ENCODE results near the gene TTLL11. TPM values are rescaled to one million over a fixed set of nuclear protein-coding genes. Genes with fewer than 3 reads are reported as not detected.

The TTLL11 gene
- total and polyA plus RNA-seq, 2 experiments from 2014 or later: 5.5 to 7.6 TPM

DNA sequence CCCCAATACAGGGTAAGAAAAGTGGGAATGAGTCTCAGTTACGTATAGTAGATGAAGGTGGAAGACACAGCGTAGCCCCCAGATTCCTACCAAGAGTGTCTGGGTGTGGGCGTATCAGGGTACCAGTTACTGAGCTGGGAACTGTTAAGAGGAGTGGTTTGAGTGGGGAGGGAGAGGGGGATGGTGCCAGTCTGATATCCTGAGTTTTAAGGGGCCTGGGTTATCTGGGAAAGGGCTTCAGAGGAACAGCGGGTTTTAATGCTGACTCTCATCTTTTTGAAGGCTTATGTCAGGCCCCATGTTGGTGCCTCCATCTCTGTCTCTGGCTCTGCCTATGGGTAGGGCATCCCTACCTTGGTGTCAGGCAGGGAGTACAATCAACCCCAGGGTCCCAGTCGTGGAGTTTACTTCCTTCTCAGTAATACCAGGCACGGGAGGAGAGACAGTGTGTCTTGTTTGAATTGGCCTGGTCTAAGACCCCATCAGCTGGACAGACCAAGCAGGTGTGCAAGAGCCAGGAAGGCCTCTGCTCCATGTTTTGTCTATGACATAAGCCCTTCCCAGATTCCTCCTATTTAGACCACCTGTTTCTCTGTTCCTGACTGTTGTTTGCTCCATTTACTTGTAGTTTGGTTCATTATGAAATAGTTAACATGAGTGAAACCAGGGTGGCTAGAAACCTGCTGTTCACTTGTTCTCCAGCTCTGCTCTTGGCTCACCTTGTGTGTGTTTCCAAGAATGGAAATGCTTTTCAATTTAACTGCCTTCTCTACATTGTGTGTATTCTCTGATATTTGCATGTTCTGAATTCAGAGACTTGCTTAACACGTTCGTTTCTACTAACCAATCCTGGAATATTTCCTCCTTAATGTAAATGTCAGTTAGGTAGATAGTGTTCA lies 316.1 kb downstream of the TTLL11 start:
- Histone ChIP-seq H3K4me3 (no peak overlapping the region), H3K9me3 (ENCODE audit: low read depth) (no peaks in the 10 kb centered on the region), H3K36me3 (replicated peaks; ENCODE audit: insufficient read depth, low read depth) (no peaks in the 10 kb centered on the region), H2AFZ (no peak overlapping the region), H4K20me1 (ENCODE audit: insufficient read depth, poor library complexity, severe bottlenecking) (no peaks in the 10 kb centered on the region), H3K27ac (no peak overlapping the region), H3K4me2 (no peak overlapping the region), H3K27me3 (no peaks in the 10 kb centered on the region), H3K9me2 (replicated peaks; ENCODE audit: insufficient read depth) (no peaks in the 10 kb centered on the region), H3K79me2 (no peaks in the 10 kb centered on the region), H3K4me1 (ENCODE audit: insufficient read depth) (no peaks in the 10 kb centered on the region)
- TF ChIP-seq EZH2 (IDR thresholded peaks at IDR 0.05; ENCODE audit: borderline replicate concordance): no peak
- TF ChIP-seq EZH2phosphoT487 (IDR thresholded peaks at IDR 0.05; ENCODE audit: low read depth, severe bottlenecking, unreplicated experiment): no peak
- TF ChIP-seq, protein P1, sequence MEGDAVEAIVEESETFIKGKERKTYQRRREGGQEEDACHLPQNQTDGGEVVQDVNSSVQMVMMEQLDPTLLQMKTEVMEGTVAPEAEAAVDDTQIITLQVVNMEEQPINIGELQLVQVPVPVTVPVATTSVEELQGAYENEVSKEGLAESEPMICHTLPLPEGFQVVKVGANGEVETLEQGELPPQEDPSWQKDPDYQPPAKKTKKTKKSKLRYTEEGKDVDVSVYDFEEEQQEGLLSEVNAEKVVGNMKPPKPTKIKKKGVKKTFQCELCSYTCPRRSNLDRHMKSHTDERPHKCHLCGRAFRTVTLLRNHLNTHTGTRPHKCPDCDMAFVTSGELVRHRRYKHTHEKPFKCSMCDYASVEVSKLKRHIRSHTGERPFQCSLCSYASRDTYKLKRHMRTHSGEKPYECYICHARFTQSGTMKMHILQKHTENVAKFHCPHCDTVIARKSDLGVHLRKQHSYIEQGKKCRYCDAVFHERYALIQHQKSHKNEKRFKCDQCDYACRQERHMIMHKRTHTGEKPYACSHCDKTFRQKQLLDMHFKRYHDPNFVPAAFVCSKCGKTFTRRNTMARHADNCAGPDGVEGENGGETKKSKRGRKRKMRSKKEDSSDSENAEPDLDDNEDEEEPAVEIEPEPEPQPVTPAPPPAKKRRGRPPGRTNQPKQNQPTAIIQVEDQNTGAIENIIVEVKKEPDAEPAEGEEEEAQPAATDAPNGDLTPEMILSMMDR (IDR thresholded peaks at IDR 0.05; ENCODE audit: poor library complexity): no peak
- 93% methylated on average over 8 of the region's 8 CpGs for WGBS (ENCODE audit: low lambda C conversion rate, missing lambda C conversion rate)
- DNase-seq (ENCODE audit: low spot score): no peak

DNA sequence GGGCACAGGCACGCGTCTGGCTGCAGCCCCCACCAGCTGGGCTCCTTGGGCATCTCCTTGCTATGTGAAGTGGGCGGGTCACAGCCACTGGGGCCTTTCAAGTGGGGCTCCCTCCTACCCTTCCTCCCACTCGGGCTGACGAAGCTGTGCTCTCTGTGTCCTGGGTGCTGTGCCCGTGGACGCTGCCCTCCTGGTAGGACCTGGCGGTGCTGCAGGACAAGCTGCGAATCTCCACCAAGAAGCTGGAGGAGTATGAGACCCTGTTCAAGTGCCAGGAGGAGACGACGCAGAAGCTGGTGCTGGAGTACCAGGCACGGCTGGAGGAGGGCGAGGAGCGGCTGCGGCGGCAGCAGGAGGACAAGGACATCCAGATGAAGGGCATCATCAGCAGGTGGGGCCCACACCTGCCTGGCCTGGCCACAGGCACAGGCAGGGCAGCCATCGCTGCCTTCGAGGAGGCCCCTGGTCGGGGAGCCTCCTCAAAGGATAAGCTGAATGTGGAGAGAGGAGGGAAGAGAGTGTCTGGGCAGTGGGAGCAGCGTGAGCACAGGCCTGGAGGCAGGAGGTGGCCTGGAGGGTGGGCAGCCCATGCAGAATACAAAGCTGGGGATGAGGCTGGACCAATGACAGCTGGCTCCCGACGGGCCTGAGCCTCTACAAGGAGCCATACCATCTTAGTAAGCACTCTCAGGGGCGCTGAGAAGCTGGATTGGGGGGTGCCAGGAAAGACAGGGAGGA lies 316.9 kb downstream of the TTLL11 start:
- Histone ChIP-seq H3K4me3 (no peak overlapping the region), H3K79me2 (no peaks in the 10 kb centered on the region), H3K4me2 (no peak overlapping the region), H3K4me1 (ENCODE audit: insufficient read depth) (no peaks in the 10 kb centered on the region), H3K9me3 (ENCODE audit: low read depth) (no peaks in the 10 kb centered on the region), H3K36me3 (replicated peaks; ENCODE audit: insufficient read depth, low read depth) (no peaks in the 10 kb centered on the region), H3K9me2 (replicated peaks; ENCODE audit: insufficient read depth) (no peaks in the 10 kb centered on the region), H4K20me1 (ENCODE audit: insufficient read depth, poor library complexity, severe bottlenecking) (no peaks in the 10 kb centered on the region), H3K27ac (no peak overlapping the region), H3K27me3 (no peaks in the 10 kb centered on the region), H2AFZ (no peak overlapping the region)
- TF ChIP-seq EZH2phosphoT487 (IDR thresholded peaks at IDR 0.05; ENCODE audit: low read depth, severe bottlenecking, unreplicated experiment) (no peak), EZH2 (IDR thresholded peaks at IDR 0.05; ENCODE audit: borderline replicate concordance) (no peak)
- TF ChIP-seq, protein P1 (IDR thresholded peaks at IDR 0.05; ENCODE audit: poor library complexity): no peak
- no peak for DNase-seq (ENCODE audit: low spot score)
- 98% methylated on average over 23 of the region's 23 CpGs for WGBS (ENCODE audit: low lambda C conversion rate, missing lambda C conversion rate)

DNA sequence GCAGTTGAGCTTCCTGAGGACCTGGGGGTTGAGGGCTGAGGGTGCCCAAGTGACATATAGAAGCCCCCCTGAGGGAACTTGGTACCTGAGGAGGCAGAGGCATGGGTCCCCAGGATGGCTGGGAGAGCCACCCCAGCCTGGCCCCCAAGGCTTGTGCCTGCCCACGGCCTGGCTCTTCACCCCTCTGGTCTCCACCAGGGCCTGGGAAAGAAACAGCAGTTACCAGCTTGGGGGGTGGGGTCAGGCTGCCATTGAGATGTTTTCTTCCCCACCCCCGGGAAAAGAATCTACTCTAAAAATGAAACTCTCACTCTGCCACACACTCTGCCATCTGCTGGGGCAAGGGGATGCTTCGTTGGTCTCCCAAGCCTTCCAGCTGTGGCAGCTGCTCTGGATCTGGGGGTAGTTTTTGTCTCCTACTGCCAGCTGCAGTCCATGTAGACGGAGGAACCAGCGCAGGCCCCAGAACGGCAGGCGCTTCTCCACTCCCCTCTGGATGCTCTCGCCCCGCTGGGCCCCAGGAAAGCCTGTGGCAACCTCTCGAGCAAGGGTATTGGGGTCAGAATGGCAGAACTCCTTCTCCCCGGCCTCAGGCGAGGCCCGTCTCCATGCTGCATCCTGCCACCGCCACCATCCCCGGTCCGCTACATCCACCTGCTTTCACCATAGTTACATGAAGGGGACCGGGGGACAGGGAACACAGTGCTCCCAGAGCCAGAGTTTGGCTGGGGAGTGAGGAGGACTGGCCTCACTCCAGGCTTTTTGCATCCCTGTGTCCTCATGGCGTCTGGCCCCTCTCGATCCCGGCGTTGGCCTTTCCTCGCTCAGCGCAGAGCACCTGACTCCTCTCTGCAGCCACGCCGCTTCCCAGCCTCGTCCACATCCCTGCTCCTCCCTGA lies 318.1 kb downstream of the TTLL11 start:
- Histone ChIP-seq H3K27ac (no peak overlapping the region), H2AFZ (no peak overlapping the region), H3K4me2 (no peak overlapping the region), H3K79me2 (no peaks in the 10 kb centered on the region), H3K9me3 (ENCODE audit: low read depth) (no peaks in the 10 kb centered on the region), H3K9me2 (replicated peaks; ENCODE audit: insufficient read depth) (no peaks in the 10 kb centered on the region), H3K36me3 (replicated peaks; ENCODE audit: insufficient read depth, low read depth) (no peaks in the 10 kb centered on the region), H4K20me1 (ENCODE audit: insufficient read depth, poor library complexity, severe bottlenecking) (no peaks in the 10 kb centered on the region), H3K27me3 (no peaks in the 10 kb centered on the region), H3K4me1 (ENCODE audit: insufficient read depth) (no peaks in the 10 kb centered on the region), H3K4me3 (no peak overlapping the region)
- 96% methylated on average over 26 of the region's 26 CpGs for WGBS (ENCODE audit: low lambda C conversion rate, missing lambda C conversion rate)
- DNase-seq (ENCODE audit: low spot score): no peak
- TF ChIP-seq EZH2 (IDR thresholded peaks at IDR 0.05; ENCODE audit: borderline replicate concordance): no peak
- TF ChIP-seq EZH2phosphoT487 (IDR thresholded peaks at IDR 0.05; ENCODE audit: low read depth, severe bottlenecking, unreplicated experiment): no peak
- TF ChIP-seq, protein P1 (IDR thresholded peaks at IDR 0.05; ENCODE audit: poor library complexity): no peak

Data from hepatocyte (in vitro differentiated cells).